ENCODE measurements around the gene FBXO3.

The FBXO3 gene

GRCh38 chr11:33736148-33736812 is 38.0 kb downstream of the FBXO3 start, which contains the start of gene CD59:
TSS of gene CD59 (minus strand) at chr11:33736423. CDS start at chr11:33722445, 13,978 bp downstream.
- H3K4me3 ChIP-seq (ENCODE audit: low read depth, low read length) = peak within 1 kb of the TSS; percentile 79
- DNase-seq (ENCODE audit: low read depth) = peak; percentile 91
- TF ChIP-seq POLR2A (IDR thresholded peaks at IDR 0.05; ENCODE audit: extremely low read depth, insufficient read length) = peak; percentile 76
- no peak for TF ChIP-seq MAX (IDR thresholded peaks at IDR 0.05; ENCODE audit: low read depth, low read length)

- peak; percentile 83 for DNase-seq (ENCODE audit: low read depth)
These were observed 38.8 kb downstream of the FBXO3 start for GRCh38 chr11:33735271-33736147.

GRCh38 chr11:33734441-33735270 is 39.7 kb downstream of the FBXO3 start:
- TF ChIP-seq POLR2A (IDR thresholded peaks at IDR 0.05; ENCODE audit: extremely low read depth, insufficient read length) = no peak
- no peak for TF ChIP-seq CTCF (IDR thresholded peaks at IDR 0.05; ENCODE audit: low read depth, low read length)
- TF ChIP-seq MAX (IDR thresholded peaks at IDR 0.05; ENCODE audit: low read depth, low read length) = no peak
- no peak for TF ChIP-seq MYC (IDR thresholded peaks at IDR 0.05; ENCODE audit: low read depth, low read length)
- H3K4me3 ChIP-seq (ENCODE audit: low read depth, low read length) = peak overlapping the region; percentile 79
- DNase-seq (ENCODE audit: low read depth) = peak; percentile 9

More at GRCh38 chr11:33735271-33736147, 38.8 kb downstream of the FBXO3 start:
- TF ChIP-seq MYC (IDR thresholded peaks at IDR 0.05; ENCODE audit: low read depth, low read length) (no peak), CTCF (IDR thresholded peaks at IDR 0.05; ENCODE audit: low read depth, low read length) (no peak), POLR2A (IDR thresholded peaks at IDR 0.05; ENCODE audit: extremely low read depth, insufficient read length) (no peak), MAX (IDR thresholded peaks at IDR 0.05; ENCODE audit: low read depth, low read length) (no peak)
- H3K4me3 ChIP-seq (ENCODE audit: low read depth, low read length) = peak overlapping the region; percentile 79

DNA sequence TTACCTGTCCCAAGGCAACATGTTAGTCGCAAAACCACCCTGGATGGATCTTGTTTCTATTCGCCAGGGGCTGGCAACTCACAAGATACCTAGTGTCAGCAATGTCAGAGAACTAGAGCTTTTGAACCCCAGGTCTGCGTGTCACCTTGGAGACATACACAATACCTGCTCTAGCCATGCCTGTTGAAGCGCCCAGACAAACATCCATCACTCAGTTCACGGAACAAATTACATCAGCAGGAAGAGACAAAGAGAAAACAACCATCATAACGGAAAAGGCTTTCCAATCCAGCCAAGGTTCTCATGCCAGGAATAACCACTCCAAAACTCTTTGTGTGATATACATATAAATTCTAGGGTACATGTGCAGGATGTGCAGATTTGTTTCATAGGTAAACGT is 40.3 kb downstream of the FBXO3 start:
- no peak for DNase-seq (ENCODE audit: low read depth)
- H3K4me3 ChIP-seq (ENCODE audit: low read depth, low read length) = no peak overlapping the region
- TF ChIP-seq POLR2A (IDR thresholded peaks at IDR 0.05; ENCODE audit: extremely low read depth, insufficient read length) = no peak
- TF ChIP-seq CTCF (IDR thresholded peaks at IDR 0.05; ENCODE audit: low read depth, low read length) = no peak
- TF ChIP-seq MAX (IDR thresholded peaks at IDR 0.05; ENCODE audit: low read depth, low read length) = no peak
- TF ChIP-seq MYC (IDR thresholded peaks at IDR 0.05; ENCODE audit: low read depth, low read length) = no peak

- TF ChIP-seq MYC (IDR thresholded peaks at IDR 0.05; ENCODE audit: low read depth, low read length) (no peak), CTCF (IDR thresholded peaks at IDR 0.05; ENCODE audit: low read depth, low read length) (no peak), MAX (IDR thresholded peaks at IDR 0.05; ENCODE audit: low read depth, low read length) (no peak), POLR2A (IDR thresholded peaks at IDR 0.05; ENCODE audit: extremely low read depth, insufficient read length) (no peak)
- H3K4me3 ChIP-seq (ENCODE audit: low read depth, low read length) = no peak overlapping the region
- DNase-seq (ENCODE audit: low read depth) = peak; percentile 74
These were observed 42.4 kb downstream of the FBXO3 start for GRCh38 chr11:33731723-33732531.
